Measurements from ENCODE around the gene TMEM132E. TPM values are rescaled to one million over a fixed set of nuclear protein-coding genes. Genes with fewer than 3 reads are reported as not detected.

The TMEM132E gene
- total and polyA plus RNA-seq, 11 donors, result 0.04 to 0.20 (median 0.09) TPM; not detected in 8

GRCh38 chr17:34622862-34623623, 43.7 kb downstream of the TMEM132E start:
- Histone ChIP-seq H3K27ac (no peak overlapping the region), H3K36me3 (no peaks in the 10 kb centered on the region), H3K4me1 (peaks cover 0 to 9% (median 0%) of the 10 kb centered on the region in 12 donors), H3K4me3 (no peak overlapping the region), H3K27me3 (peaks cover 20 to 73% (median 36%) of the 10 kb centered on the region in 9 donors), H3K9me3 (no peaks in the 10 kb centered on the region)
- intact Hi-C loops (cut with DNase I), result loop anchor here in 1 of 10 donors (10.0 kb wide), 1 partner anchor 492 kb away; the partner anchor contains the start of gene RAD51D
- TF ChIP-seq POLR2A (IDR thresholded peaks at IDR 0.05), result no peak
- TF ChIP-seq, protein P1, sequence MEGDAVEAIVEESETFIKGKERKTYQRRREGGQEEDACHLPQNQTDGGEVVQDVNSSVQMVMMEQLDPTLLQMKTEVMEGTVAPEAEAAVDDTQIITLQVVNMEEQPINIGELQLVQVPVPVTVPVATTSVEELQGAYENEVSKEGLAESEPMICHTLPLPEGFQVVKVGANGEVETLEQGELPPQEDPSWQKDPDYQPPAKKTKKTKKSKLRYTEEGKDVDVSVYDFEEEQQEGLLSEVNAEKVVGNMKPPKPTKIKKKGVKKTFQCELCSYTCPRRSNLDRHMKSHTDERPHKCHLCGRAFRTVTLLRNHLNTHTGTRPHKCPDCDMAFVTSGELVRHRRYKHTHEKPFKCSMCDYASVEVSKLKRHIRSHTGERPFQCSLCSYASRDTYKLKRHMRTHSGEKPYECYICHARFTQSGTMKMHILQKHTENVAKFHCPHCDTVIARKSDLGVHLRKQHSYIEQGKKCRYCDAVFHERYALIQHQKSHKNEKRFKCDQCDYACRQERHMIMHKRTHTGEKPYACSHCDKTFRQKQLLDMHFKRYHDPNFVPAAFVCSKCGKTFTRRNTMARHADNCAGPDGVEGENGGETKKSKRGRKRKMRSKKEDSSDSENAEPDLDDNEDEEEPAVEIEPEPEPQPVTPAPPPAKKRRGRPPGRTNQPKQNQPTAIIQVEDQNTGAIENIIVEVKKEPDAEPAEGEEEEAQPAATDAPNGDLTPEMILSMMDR (IDR thresholded peaks at IDR 0.05), result no peak
- ATAC-seq (no peak), DNase-seq (no peak)
- WGBS, 4 donors, result 83 to 92% (median 84%) methylated on average over 9 to 10 of the region's 10 CpGs

GRCh38 chr17:34623856-34624766, 44.7 kb downstream of the TMEM132E start:
- 39 to 47% (median 44%) methylated on average over 12 of the region's 12 CpGs for WGBS, 4 donors
- ATAC-seq, result no peak
- H3K36me3 ChIP-seq, result no peaks in the 10 kb centered on the region
- intact Hi-C loops (cut with DNase I), result loop anchor here in 1 of 10 donors (10.0 kb wide), 1 partner anchor 491 kb away; the partner anchor contains the start of gene RAD51D
- no peak for DNase-seq
- TF ChIP-seq POLR2A (IDR thresholded peaks at IDR 0.05), result no peak
- TF ChIP-seq, protein P1 (IDR thresholded peaks at IDR 0.05), result no peak
- H3K4me3 ChIP-seq, result no peak overlapping the region
- no peaks in the 10 kb centered on the region for H3K9me3 ChIP-seq
- no peak overlapping the region for H3K27ac ChIP-seq
- peaks cover 0 to 9% (median 0%) of the 10 kb centered on the region in 12 donors for H3K4me1 ChIP-seq
- peaks cover 20 to 75% (median 46%) of the 10 kb centered on the region in 9 donors for H3K27me3 ChIP-seq

GRCh38 chr17:34624767-34625383, 45.5 kb downstream of the TMEM132E start:
- 26 to 33% (median 30%) methylated on average over 7 of the region's 7 CpGs for WGBS, 4 donors
- Histone ChIP-seq H3K27me3 (peaks cover 20 to 82% (median 46%) of the 10 kb centered on the region in 9 donors), H3K4me3 (no peak overlapping the region), H3K9me3 (no peaks in the 10 kb centered on the region), H3K36me3 (no peaks in the 10 kb centered on the region), H3K27ac (no peak overlapping the region), H3K4me1 (peaks cover 0 to 9% (median 0%) of the 10 kb centered on the region in 12 donors)
- no peak for TF ChIP-seq POLR2A (IDR thresholded peaks at IDR 0.05)
- TF ChIP-seq, protein P1 (IDR thresholded peaks at IDR 0.05), result no peak
- DNase-seq (no peak), ATAC-seq (no peak)
- intact Hi-C loops (cut with DNase I), result loop anchor here in 1 of 10 donors (10.0 kb wide), 1 partner anchor 490 kb away; the partner anchor contains the start of gene RAD51D
